K562 (cell line): ENCODE data around the gene C14orf180.

Source experiments
- CBX2 ChIP-seq: fragments of 200-600 bp; sonication (generic); IDR thresholded peaks from one replicate; pipeline ENCODE4 v1.6.1; 2012; ENCODE audit warnings: mild to moderate bottlenecking, low read length, inconsistent platforms; ENCODE audit not compliant: insufficient read depth, poor library complexity, severe bottlenecking
- POLR2A ChIP-seq: fragments of 450-650 bp; conservative IDR thresholded peaks from 2 replicates; pipeline ENCODE4 v1.6.1; 2016

- TF ChIP-seq CBX2 (no peak), POLR2A (no peak)
Measured at GRCh38 chr14:104559028-104559803, 20.3 kb upstream of the C14orf180 start.
